ENCODE measurements around the gene CERK. TPM values are rescaled to one million over a fixed set of nuclear protein-coding genes. Genes with fewer than 3 reads are reported as not detected.

Gene CERK
- total and polyA plus RNA-seq, 11 donors, result 17.8 to 125 (median 72.3) TPM

GRCh38 chr22:46694416-46695170 is 43.5 kb downstream of the CERK start:
- no peak for TF ChIP-seq CTCF (IDR thresholded peaks at IDR 0.05)
- no peak for TF ChIP-seq POLR2A (IDR thresholded peaks at IDR 0.05)
- ATAC-seq, result peak in 1 of 4 donors; percentile 7
- H3K4me1 ChIP-seq, result peaks cover 0 to 5% (median under 1%) of the 10 kb centered on the region in 12 donors
- no peaks in the 10 kb centered on the region for H3K27me3 ChIP-seq
- peaks cover 2 to 100% (median 98%) of the 10 kb centered on the region in 9 donors for H3K36me3 ChIP-seq
- H3K27ac ChIP-seq, result no peak overlapping the region
- no peaks in the 10 kb centered on the region for H3K9me3 ChIP-seq
- DNase-seq, result no peak
- intact Hi-C loops (cut with DNase I), result loop anchor here in 4 of 10 donors (2.0 to 10.0 kb wide), 4 partner anchors 16 to 340 kb away; no protein-coding TSS in a partner anchor
- WGBS, 4 donors, result 82 to 93% (median 89%) methylated on average over 13 to 15 of the region's 15 CpGs
- H3K4me3 ChIP-seq, result no peak overlapping the region

GRCh38 chr22:46693634-46694415 is 44.2 kb downstream of the CERK start:
- Histone ChIP-seq H3K36me3 (peaks cover 2 to 100% (median 97%) of the 10 kb centered on the region in 9 donors), H3K27ac (no peak overlapping the region), H3K4me3 (no peak overlapping the region), H3K4me1 (peaks cover 0 to 11% (median 4%) of the 10 kb centered on the region in 12 donors), H3K9me3 (no peaks in the 10 kb centered on the region), H3K27me3 (no peaks in the 10 kb centered on the region)
- WGBS, 4 donors, result 79 to 82% (median 81%) methylated on average over 17 of the region's 17 CpGs
- intact Hi-C loops (cut with DNase I), result loop anchor here in 4 of 10 donors (2.0 to 10.0 kb wide), 4 partner anchors 17 to 339 kb away; no protein-coding TSS in a partner anchor
- ATAC-seq (no peak), DNase-seq (no peak)
- no peak for TF ChIP-seq CTCF (IDR thresholded peaks at IDR 0.05)
- TF ChIP-seq POLR2A (IDR thresholded peaks at IDR 0.05), result no peak

- no peak for TF ChIP-seq CTCF (IDR thresholded peaks at IDR 0.05)
- no peak for TF ChIP-seq POLR2A (IDR thresholded peaks at IDR 0.05)
- intact Hi-C loops (cut with DNase I), result loop anchor here in 2 of 10 donors (5.0 to 10.0 kb wide), 2 partner anchors 36 to 337 kb away; no protein-coding TSS in a partner anchor
- ATAC-seq (no peak), DNase-seq (peak in 1 of 5 donors; percentile 18)
- H3K36me3 ChIP-seq, result peaks cover 0 to 100% (median 95%) of the 10 kb centered on the region in 9 donors
- H3K9me3 ChIP-seq, result no peaks in the 10 kb centered on the region
- WGBS, 4 donors, result 87 to 96% (median 89%) methylated on average over 5 to 17 of the region's 17 CpGs
- peaks cover 7 to 33% (median 24%) of the 10 kb centered on the region in 12 donors for H3K4me1 ChIP-seq
- no peak overlapping the region for H3K4me3 ChIP-seq
- H3K27me3 ChIP-seq, result no peaks in the 10 kb centered on the region
- H3K27ac ChIP-seq, result no peak overlapping the region
Observed at GRCh38 chr22:46691571-46691970, 46.5 kb downstream of the CERK start.

GRCh38 chr22:46690146-46690545 is 47.9 kb downstream of the CERK start:
- H3K4me3 ChIP-seq, result no peak overlapping the region
- ATAC-seq (no peak), DNase-seq (no peak)
- H3K36me3 ChIP-seq, result peaks cover 0 to 98% (median 86%) of the 10 kb centered on the region in 9 donors
- H3K27me3 ChIP-seq, result no peaks in the 10 kb centered on the region
- TF ChIP-seq CTCF (IDR thresholded peaks at IDR 0.05) (no peak), POLR2A (IDR thresholded peaks at IDR 0.05) (no peak)
- intact Hi-C loops (cut with DNase I), result loop anchor here in 2 of 10 donors (5.0 to 10.0 kb wide), 2 partner anchors 37 to 335 kb away; no protein-coding TSS in a partner anchor
- 93 to 95% (median 94%) methylated on average over 20 of the region's 20 CpGs for WGBS, 4 donors
- H3K9me3 ChIP-seq, result no peaks in the 10 kb centered on the region
- peak overlapping the region in 5 of 12 donors; percentile 75 to 88 (median 82) for H3K27ac ChIP-seq
- peaks cover 11 to 47% (median 38%) of the 10 kb centered on the region in 12 donors for H3K4me1 ChIP-seq

Measured in heart left ventricle (tissue), 16 donors.